ENCODE measurements around the gene ANOS1. TPM values are rescaled to one million over a fixed set of nuclear protein-coding genes. Genes with fewer than 3 reads are reported as not detected.

Gene ANOS1
- polyA plus RNA-seq, 2 of the 4 experiments (the other 2 are of a cell fraction), result 0.04 TPM; not detected in 1

GRCh38 chrX:8721536-8721935 lies 10.4 kb downstream of the ANOS1 start:
- no peak overlapping the region for H3K27ac ChIP-seq
- H3K9me3 ChIP-seq, result no peaks in the 10 kb centered on the region
- H3K4me2 ChIP-seq, result no peak overlapping the region
- ChIA-PET POLR2A (no interaction called here), CTCF (interaction anchor here (1.1 kb wide), 2 partner anchors 11 to 17 kb away, joined by 3 to 4 read pairs; partner anchors contain the start of gene ANOS1)
- no peaks in the 10 kb centered on the region for H3K4me1 ChIP-seq
- no peak for DNase-seq (ENCODE audit: low read depth in 1 of 2, low spot score in 1 of 2)
- ATAC-seq, result no peak
- TF ChIP-seq SREBF2 (IDR thresholded peaks at IDR 0.05), result no peak
- TF ChIP-seq HMGXB4 (CRISPR knock-in tag; IDR thresholded peaks at IDR 0.05; ENCODE audit: borderline replicate concordance), result no peak
- TF ChIP-seq NPAS2 (CRISPR knock-in tag; IDR thresholded peaks at IDR 0.05; ENCODE audit: borderline replicate concordance), result no peak
- TF ChIP-seq ZNF302 (CRISPR knock-in tag; IDR thresholded peaks at IDR 0.05), result no peak
- no peak for TF ChIP-seq HDAC2 (IDR thresholded peaks at IDR 0.05)
- no peak for TF ChIP-seq RCOR1 (IDR thresholded peaks at IDR 0.05; ENCODE audit: low read depth, low read length)
- no peak for TF ChIP-seq ATOH8 (CRISPR knock-in tag; IDR thresholded peaks at IDR 0.05; ENCODE audit: low read depth)
- TF ChIP-seq JUN (IDR thresholded peaks at IDR 0.05), result no peak
- no peak for TF ChIP-seq HEYL (CRISPR knock-in tag; IDR thresholded peaks at IDR 0.05)
- TF ChIP-seq ELK1 (IDR thresholded peaks at IDR 0.05; ENCODE audit: low read depth, low read length), result no peak
- no peak for TF ChIP-seq ZC3H11A (IDR thresholded peaks at IDR 0.05)
- TF ChIP-seq REST (IDR thresholded peaks at IDR 0.05), result no peak
- H3K4me3 ChIP-seq, result no peak overlapping the region
- no peak for FAIRE-seq
- WGBS (ENCODE audit: missing lambda C conversion rate), result 18% methylated on average over 2 of the region's 2 CpGs

- POLR2A ChIA-PET, result no interaction called here
- WGBS (ENCODE audit: missing lambda C conversion rate), result 40% methylated on average over 6 of the region's 6 CpGs
- no peaks in the 10 kb centered on the region for H3K9me3 ChIP-seq
- DNase-seq (ENCODE audit: low read depth in 1 of 2, low spot score in 1 of 2), result no peak
- ATAC-seq, result no peak
- no peak overlapping the region for H3K4me2 ChIP-seq
- no peak overlapping the region for H3K27ac ChIP-seq
- no peak overlapping the region for H3K4me3 ChIP-seq
- CTCF ChIA-PET, result no interaction called here
- TF ChIP-seq KDM5A (IDR thresholded peaks at IDR 0.05) (no peak), ZNF302 (CRISPR knock-in tag; IDR thresholded peaks at IDR 0.05) (no peak), HMGXB4 (CRISPR knock-in tag; IDR thresholded peaks at IDR 0.05; ENCODE audit: borderline replicate concordance) (no peak), ZFP36 (IDR thresholded peaks at IDR 0.05; ENCODE audit: borderline replicate concordance, partially characterized antibody) (no peak), TP53 (CRISPR knock-in tag; IDR thresholded peaks at IDR 0.05) (no peak), HOXB5 (CRISPR knock-in tag; IDR thresholded peaks at IDR 0.05) (no peak), JUN (IDR thresholded peaks at IDR 0.05) (no peak), JUNB (IDR thresholded peaks at IDR 0.05) (no peak), EHMT2 (IDR thresholded peaks at IDR 0.05; ENCODE audit: low read depth) (no peak), NFE2L2 (conservative IDR thresholded peaks at IDR 0.05; ENCODE audit: low read length) (no peak), PHF8 (IDR thresholded peaks at IDR 0.05; ENCODE audit: borderline replicate concordance, low read depth) (no peak), CHD2 (IDR thresholded peaks at IDR 0.05; ENCODE audit: low read length, partially characterized antibody) (no peak)
- H3K4me1 ChIP-seq, result no peaks in the 10 kb centered on the region
- FAIRE-seq, result no peak
Observed at GRCh38 chrX:8720136-8720535, 11.8 kb downstream of the ANOS1 start.
